GM19455 (cell line): ENCODE measurements around the gene SLC25A48.
"Not testable (repeated sequence)": the region's sequence is repeated elsewhere in the genome, so short reads cannot be mapped to it uniquely, and the experiment has no call there.

Source experiments
- ATAC-seq: cut with Tn5 transposase; IDR thresholded peaks from one replicate; pipeline ENCODE4 v1.9.1; 2021; ENCODE audit not compliant: unreplicated experiment

Gene SLC25A48

DNA sequence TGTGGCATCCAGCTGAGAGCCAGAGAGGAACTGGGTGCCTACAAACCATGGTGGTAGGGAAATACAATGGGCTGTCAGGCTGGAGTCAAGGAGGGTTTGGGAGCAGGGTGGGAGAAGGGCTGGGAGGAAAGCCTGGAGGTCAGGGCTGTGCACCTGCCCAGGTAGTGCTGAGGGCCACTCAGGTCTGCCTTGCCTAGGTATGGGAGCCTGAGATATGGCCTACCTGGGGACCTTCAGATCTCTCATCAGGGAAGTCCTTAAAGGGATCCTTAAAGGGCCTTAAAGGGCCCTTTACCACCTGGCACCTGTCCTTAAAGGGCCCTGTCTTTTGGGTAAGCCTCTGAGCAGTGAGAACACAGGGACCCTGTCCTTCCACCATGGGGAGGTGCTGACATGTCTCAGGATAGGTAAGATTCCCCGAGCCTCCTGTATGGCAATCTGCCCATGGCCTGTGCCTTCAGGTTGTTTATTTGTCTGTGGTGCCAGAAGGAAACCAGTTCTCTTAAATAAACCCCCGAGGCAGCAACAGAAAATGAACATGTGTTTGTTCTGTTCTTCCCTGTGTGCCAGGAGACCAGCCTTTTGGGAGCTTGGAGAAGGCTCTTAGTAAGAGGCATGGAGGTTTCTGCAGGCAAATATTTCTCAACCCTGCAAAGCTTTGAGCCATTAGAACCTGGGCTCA, 23.3 kb downstream of the SLC25A48 start:
- ATAC-seq: no peak

DNA sequence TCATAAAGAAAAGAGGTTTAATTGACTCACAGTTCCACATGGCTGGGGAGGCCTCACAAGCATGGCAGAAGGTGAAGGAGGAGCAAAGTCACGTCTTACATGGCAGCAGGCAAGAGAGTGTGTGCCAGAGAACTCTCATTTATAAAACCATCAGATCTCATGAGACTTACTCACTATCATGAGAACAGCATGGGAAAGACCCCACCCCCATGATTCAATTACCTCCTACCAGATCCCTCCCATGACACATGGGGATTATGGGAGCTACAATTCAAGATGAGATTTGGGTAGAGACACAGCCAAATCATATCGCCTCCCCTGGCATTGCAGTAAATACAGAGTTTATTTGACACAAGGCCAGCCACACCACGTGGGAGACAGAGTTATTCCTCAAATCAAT, 24.7 kb downstream of the SLC25A48 start:
- not testable (repeated sequence) for ATAC-seq

DNA sequence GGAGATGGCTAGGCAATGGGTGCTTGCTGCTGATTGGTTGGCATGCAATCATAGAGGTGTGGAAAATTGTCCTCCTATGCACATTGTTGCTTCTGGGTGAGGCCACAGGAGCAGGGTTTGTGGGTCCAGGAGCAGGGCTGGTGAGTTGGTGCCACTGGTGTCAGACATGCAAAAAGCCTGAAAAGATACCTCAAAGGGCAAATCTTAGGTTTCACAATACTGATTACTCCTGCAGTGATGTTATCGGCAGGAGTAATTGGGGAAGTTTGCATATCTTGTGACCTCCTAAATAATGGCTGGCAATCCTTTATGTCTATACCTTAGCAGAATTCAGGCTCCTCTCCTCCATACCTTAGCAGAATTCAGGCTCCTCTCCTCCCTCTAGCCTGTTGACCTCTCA, 25.2 kb downstream of the SLC25A48 start:
- no peak for ATAC-seq

DNA sequence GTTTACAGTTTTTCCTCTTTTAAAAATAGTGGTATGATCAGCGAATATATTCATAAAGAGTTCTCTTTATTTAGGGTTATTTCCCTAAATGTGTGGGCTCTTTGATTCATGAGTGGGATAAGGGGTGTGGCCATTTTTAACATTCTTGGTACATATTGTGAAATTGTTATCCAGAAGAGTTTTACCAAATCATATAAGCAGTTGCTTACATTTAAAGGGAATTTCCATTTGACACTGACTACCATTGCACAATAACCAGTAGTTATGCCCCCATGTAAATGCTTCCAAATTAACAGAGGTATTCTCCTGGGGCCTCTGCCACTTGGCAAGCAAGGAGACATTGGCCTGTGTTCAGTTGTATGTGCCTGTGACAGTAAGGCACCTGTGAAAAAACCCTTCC, 27.2 kb downstream of the SLC25A48 start:
- no peak for ATAC-seq

DNA sequence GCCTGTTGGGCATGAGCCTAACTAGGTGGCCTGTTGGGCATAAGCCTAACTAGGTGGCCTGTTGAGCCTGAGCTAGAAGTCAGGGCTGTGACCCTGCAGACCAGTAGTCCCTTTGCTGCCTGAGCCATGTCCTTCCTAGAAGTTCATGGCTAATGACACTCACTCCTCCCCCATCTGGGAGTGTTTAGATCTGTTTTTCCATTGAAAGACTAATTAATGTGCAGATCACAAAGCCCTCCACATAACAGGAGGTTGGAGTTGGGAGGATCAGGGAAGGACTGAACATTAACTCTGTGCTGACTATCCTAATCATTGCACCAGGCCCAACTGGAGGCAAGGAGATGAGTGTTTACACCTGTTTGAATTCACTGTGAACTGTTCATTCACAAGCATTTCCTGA, 27.6 kb downstream of the SLC25A48 start:
- ATAC-seq: no peak

DNA sequence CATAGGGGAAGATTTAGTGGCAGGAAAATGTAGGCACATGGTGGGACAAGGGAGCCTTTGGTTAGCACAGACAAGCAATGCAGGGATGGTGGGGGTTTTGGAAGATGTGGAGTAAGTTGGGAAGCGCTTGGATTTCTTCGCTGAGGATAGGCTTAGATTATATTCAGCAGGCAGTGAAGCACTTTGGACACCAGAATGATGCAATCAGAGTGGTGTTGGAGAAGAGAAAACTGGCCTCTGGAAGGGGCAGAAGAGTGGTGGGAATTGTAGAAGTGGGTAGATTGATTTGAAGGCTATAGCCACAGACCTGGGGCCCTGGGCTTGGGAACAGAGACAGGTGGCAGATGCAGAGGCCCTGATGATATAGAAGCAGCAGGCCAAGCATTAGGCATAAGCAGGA, 28.3 kb downstream of the SLC25A48 start:
- no peak for ATAC-seq

DNA sequence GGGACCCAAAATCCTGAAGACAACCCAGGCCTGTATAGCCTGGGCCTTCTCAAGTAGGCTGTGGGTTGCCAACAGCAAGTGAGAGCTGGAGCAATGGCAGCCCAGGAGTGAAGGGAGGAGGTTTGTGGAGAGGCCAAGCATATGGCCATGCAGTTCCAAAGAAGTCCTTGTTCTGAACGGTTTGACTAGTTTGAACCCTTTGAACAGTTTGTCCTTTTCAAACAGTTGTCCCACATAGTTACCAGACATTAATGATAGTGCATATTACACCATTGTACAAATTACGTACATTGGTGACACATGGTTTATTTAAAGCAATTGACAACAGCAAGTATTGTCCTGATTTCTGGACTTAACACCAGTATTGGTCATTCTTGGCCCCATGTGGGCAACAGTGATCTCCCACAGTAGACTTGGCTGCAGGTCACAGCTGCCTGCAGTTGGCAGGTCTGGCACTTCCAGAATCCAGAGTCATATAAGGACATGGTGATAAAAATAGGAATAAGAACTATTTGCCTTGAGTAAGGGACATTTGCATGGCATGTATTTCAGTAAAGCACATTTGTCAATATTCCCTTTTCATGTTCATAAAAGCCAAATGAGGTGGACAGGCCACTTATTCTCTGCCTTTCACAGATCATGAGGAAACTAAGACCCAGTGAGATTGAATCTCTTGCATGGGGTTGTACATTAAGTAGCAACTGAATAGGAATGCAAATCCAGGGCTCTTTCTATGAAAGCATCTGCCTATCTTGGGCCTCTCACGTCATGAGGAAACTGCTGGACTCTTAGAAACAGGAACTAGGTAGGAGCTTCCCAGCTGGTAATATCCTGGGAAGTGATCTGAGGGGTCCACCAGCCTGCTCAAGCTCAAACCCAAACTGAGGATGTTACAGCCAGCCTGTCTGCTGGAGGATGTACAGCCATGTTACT, 30.3 kb downstream of the SLC25A48 start:
- ATAC-seq: no peak

DNA sequence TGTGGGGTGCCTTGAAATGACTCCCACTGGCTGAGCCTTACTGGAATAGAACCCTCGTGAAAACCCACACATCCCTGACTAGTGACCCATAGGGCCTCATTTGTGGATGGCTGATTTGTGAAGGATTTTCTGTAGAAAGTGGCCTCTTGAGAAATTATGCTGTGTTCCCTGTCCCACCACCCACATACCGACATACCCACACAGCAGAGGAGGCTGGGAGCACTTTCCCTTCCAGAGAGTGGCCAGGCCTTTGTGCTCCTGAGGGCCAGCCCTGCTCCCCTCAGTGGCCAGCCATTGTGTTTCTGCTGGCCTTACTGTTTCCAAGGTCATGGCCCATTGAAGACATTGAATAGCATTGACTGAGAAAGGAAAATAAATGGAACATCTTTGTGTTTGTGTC, 31.6 kb downstream of the SLC25A48 start:
- ATAC-seq: no peak

DNA sequence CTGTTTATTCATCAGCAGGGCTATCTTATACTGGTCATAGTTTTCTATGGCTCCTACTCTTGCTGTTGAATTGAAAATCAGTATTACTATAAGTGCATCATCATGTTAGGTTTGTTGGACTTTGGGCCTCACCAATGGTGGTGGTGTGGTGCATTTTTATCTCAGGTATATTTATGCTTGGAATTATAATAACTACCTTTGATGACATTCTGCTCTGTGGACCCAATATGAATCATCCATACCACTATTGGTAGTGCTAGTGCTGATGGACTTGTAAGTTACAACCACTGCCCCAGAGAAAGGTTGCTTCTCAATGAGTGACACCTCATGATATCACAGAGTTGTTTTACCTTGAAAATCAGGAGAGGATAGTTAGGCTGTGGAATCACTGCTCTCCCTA, 33.1 kb downstream of the SLC25A48 start:
- ATAC-seq: no peak

DNA sequence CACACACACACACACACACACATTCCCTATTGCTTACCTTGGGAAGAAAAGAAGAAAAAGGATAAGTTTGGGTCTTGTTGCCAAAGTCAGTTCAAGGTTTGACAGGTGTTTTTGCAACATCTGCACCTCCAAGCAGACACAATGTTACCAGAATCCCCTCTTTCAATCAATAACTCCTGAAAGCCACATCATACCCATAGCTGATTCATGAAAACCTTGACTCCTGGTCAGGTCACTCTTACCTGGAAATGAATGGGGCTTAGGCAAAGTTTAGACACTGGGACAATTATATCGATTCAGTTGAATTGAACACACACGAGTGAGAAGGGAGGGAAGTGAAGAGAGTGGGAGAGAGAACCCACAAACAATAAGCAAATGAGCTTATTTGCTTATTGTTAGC, 34.2 kb downstream of the SLC25A48 start:
- ATAC-seq: no peak

DNA sequence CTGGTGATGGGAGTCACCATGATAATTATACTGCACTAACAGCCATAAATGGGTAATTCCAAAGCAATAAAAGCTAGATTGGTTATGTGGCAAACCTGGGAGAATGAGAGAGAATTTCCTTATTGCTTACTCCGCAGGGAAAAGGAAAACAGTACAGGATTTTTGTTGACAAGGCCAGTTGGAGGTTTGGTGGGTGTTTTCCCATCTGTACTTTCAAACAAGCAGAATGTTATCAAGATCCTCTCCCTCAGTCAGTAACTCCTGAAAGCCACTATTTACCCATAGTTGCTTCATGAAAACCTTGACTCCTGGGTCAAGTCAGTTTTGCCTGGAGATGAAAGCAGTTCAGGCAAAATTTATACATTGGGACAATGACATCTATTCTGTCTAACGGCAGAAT, 34.8 kb downstream of the SLC25A48 start:
- ATAC-seq: no peak

DNA sequence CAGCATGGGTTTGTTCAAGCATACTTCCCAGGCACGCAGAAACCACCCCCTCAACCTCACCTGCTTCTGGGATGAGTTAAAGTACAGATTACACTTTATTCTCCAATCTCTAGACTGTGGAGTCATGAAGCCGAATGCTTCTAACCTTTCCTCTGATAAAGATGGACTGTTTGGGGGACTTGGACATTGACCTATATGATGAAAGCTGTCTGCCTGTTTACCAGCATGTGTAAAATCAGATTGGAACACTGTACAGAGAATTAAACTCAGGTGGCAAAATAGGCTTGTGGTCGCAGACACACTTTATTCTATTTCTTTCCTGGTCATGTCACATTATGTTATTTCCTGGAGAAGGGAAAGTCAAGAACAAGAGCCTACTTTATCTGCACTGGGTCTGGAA, 35.5 kb downstream of the SLC25A48 start:
- no peak for ATAC-seq

DNA sequence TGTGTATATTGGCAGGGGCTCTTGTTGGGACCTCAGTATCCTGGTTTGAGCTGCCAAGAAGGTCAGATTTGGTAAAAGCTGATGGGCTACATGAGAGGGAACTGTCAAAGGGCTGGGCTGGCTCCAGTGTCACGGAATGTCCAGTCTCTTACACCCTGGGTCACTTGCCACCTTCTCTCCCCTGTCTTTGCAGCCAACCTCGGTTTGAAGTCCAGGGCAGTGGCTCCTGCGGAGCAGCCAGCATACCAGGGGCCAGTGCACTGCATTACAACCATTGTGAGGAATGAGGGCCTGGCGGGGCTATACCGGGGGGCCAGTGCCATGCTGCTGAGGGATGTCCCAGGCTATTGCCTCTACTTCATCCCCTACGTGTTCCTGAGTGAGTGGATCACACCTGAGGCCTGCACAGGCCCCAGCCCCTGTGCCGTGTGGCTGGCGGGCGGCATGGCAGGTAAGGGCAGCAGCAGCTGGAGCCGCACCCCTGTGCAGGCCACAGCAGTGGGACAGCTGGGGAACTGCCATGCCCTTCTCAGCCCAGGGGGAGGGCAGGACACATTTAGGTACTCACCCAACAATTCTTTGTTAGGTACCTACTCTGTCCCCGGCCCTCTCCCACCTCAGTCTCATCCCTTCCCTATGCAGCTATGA, 36.9 kb downstream of the SLC25A48 start:
- ATAC-seq: no peak

DNA sequence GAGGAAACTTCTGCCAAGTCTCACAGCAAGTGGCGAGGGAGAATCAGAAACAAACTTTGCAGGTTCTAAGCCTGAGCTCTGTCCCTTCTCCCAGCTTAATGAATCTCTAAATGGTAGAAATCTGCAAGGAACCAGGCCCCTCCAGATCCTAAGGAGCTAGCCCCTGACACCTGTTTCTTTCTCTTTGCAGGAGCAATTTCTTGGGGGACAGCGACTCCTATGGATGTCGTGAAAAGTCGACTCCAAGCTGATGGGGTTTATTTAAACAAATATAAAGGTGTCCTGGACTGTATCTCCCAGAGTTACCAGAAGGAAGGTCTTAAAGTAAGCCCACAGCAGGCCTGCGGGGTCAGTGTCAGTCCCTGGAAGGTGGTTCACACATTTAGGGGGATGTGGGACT, 39.4 kb downstream of the SLC25A48 start:
- ATAC-seq: no peak

DNA sequence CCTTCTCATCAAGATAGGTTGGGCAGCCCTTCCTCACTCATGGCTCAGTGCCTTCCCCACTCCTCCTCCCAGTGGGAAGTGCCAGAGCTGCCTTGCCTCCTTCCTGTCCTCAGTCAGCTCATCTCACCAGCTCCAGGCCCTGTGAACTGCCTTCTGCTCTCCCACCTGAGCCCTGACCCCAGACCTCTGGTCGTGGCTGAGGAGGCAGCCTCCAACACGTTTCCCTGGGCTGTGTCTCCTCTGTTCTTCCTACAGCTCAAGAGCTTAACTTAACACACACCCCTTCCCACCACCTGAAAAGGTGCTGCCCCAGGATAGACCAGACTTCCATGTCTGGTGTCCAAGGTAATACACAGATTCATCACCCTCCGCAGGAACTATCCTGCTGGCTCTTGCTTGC, 40.0 kb downstream of the SLC25A48 start:
- no peak for ATAC-seq

DNA sequence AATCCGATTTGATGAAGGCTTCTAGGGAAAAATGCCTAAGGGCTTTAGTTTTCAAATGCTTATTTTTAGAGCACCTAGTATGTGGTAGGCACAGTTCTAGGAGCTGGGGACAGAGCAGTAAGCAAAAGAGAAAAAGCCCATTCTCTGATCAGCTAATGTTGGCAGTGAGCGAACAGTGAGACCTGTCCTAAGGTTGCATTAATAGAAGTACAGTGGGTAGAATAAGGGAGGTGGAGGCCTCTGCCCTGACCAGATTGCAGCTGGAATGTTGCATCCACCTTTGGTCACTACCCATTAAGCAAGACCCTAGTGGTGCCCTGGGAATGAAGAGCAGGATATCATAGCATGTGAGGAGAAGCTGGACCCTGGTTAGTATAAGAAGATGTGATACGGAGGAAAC, 41.1 kb downstream of the SLC25A48 start:
- ATAC-seq: no peak

DNA sequence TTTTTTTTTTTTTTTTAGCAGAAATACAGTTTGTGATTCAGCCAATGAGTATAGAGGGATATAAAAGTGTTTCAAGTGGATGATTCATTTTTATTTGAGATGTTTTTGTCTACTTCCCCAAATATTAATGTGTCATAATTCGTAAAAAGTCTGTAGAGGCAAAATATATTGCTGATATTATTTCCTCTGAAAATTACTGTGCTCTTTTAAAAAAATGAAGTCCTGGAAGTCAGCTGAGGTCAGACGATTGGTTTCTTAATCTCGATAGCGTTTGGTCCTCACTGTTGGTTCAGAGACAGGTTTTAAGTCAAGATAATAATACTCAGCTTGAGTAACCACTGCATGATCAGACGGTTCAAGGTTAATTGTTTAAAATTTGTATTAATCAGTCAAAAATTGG, 41.7 kb downstream of the SLC25A48 start:
- ATAC-seq: no peak

DNA sequence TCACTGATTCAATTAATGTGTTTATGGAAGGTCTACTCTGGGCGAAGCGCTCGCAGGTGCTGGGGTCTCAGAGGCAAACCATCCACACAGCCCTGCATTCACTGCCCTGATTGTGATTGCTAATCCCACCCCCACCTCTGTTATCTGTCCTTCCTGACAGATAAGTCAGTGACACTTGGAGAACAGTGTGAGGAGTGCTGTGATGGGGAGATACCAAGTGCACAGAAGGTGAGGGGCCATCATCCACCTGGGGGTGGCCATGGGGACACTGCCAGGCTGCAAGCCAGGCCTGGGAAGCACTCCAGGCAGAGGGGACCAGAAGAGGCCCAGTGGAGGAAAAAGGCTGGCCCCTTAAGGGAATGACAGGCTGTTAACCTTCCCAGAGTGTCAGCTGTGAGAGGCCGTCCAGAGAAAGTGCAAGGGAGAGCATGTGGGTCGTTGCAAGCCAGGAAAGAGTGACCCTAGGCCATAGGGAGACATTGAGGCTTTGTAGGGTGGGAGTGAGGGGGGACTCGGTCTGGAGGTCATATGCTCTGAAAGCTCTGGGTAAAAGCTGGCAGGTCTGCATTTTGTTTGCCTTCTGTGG, 43.2 kb downstream of the SLC25A48 start:
- ATAC-seq: no peak

DNA sequence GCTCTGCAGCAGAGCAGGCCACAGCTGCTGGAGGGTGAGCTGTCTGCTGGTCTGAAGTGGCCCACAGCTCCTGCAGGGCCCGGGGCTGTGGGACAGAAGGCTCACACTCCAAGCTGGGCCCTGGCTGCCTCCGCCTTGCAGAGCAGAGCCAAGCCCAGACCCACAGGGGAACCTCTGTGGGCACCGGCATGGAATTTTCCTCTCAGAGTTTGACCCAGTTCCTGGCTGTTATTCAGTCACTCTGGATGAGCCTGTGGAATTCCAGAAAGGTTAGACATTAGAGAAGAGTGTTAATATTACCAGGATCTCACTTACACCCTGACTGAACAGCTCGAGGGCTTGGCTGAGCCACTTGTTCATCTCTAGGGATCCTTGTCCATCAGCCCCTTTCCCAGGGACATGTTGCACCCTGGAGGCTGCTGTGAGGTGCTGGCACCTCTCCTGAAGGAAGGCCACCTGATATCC, 43.7 kb downstream of the SLC25A48 start:
- no peak for ATAC-seq

DNA sequence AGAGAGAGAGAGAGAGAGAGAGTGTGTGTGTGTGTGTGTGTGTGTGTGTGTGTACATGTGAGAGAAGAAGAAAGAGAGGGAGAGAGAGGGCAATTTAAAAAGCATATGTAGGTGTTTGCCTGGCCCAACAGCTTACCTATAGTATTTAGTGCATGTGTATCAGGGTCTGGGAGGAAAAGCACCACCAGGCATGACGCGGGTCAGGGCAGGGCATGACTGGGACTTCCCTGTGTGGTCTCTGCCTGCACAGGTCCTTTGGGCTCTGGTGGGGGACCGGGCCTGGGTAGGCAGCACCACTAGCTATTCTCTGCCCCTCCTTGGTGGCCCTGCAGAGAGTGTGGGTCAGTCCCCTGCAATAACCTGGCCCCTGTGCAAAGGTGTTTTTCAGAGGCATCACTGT, 45.1 kb downstream of the SLC25A48 start:
- ATAC-seq: no peak

DNA sequence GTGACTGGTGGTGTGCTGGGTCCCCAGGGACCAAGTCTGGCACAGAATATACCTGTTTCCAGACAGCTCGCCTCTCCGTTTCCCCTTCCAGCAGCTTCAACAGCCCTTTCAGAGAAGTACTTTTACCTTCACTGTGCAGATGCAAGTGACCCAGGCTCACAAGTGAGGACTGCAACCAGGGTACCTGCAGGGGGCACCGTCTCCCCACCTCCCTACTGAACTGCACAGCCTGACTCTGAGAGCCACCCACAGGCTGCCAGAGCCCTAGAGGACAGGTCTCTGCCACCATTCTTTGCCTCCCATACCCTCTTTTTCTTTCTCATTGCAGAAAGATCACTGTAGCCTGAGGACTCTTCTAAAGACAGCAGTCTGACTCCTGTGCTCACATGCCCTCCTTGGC, 45.8 kb downstream of the SLC25A48 start:
- ATAC-seq: no peak
